Activated CD4-positive, CD25-positive, alpha-beta regulatory T cell (primary cell): Measurements from ENCODE around the gene FKRP.
"Not testable (repeated sequence)": the region's sequence is repeated elsewhere in the genome, so short reads cannot be mapped to it uniquely, and the experiment has no call there.

Source experiments
- DNase-seq, 4 experiments: peaks; one replicate each; lab custom pipeline; 2025; lab: John Stamatoyannopoulos, UW

FKRP gene

DNA sequence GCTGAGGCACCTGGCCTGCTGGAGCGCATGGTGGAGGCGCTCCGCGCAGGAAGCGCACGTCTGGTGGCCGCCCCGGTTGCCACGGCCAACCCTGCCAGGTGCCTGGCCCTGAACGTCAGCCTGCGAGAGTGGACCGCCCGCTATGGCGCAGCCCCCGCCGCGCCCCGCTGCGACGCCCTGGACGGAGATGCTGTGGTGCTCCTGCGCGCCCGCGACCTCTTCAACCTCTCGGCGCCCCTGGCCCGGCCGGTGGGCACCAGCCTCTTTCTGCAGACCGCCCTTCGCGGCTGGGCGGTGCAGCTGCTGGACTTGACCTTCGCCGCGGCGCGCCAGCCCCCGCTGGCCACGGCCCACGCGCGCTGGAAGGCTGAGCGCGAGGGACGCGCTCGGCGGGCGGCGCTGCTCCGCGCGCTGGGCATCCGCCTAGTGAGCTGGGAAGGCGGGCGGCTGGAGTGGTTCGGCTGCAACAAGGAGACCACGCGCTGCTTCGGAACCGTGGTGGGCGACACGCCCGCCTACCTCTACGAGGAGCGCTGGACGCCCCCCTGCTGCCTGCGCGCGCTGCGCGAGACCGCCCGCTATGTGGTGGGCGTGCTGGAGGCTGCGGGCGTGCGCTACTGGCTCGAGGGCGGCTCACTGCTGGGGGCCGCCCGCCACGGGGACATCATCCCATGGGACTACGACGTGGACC is 10.1 kb downstream of the FKRP start:
- DNase-seq, result no peak

- DNase-seq, result no peak
These were observed 10.7 kb downstream of the FKRP start for GRCh38 chr19:46756544-46756888.

DNA sequence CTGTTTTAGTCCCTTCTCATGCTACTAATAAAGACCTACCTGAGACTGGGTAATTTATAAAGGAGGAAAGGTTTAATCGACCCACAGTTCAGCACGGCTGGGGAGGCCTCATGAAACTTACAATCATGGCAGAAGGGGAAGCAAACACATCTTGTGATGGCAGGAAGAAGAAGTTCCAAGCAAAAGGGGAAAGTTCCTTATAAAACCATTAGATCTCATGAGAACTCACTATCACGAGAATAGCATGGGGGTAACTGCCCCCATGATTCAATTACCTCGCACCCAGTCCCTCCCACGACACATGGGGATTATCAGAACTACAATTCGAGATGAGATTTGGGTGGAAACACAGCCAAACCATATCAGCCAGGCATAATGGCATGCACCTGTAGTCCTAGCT is 13.3 kb downstream of the FKRP start:
- no peak for DNase-seq

- no peak for DNase-seq
These were observed 14.0 kb downstream of the FKRP start for GRCh38 chr19:46759817-46760333.

DNA sequence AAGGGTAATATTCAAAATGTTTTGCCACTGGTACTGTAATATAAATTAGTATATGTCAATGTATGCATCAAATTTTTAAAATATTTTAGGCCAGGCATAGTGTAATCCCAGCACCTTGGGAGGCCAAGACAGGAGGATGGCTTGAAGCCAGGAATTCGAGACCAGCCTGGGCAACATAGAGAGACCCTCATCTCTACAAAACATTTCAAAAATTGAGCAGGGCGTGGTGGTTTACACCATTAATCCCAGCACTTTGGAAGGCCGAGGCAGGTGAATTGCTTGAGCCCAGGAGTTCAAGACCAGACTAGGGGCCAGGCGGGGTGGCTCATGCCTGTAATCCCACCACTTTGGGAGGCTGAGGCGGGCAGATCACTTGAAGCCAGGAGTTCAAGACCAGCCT is 14.5 kb downstream of the FKRP start:
- DNase-seq, result no peak

DNA sequence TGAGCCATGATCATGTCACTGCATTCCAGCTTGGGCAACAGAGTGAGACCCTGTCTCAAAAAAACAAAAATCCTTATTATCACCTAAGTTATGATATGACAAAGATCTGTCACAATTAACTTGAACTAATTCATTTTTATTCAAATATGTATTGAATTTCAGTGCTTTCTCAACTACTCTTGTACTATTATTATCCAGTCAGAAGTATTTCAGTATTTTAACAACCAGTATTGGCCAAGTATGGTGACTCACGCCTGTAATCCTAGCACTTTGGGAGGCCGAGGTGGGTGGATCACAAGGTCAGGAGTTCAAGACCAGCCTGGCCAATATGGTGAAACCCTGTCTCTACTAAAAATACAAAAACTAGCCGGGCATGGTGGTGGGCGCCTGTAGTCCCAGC is 15.0 kb downstream of the FKRP start:
- DNase-seq, result not testable (repeated sequence)

GRCh38 chr19:46761418-46761831 is 15.6 kb downstream of the FKRP start:
- DNase-seq, result no peak

DNA sequence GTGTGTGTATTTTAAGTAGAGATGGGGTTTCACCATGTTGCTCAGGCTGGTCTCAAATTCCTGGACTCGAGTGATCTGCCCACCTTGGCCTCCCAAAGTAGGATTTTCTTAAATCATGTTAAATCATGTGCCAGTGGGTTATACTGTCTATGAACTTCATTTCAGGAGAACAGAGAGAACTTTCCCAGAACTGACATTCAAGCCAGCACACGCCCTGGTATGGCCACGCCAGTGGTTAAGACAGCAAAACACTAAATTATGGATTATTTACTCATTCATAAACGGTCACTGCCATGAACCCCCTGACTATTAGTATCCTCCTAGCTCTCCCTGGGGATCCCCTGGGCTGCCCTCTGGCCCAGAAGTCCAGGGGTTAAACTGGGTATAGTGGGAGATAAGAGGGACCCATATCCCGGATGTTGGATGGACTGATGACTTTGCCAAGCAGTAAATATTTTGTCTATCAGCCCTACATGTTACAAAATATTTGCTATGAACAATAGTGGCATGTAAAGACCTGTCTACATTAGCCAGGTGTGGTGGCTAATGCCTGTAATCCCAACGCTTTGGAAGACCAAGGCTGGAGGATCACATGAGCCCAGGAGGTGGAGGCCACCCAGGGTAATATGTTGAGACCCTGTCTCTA is 16.5 kb downstream of the FKRP start:
- DNase-seq, result no peak

- DNase-seq, result no peak
These were observed 19.0 kb downstream of the FKRP start for GRCh38 chr19:46764817-46765291.

DNA sequence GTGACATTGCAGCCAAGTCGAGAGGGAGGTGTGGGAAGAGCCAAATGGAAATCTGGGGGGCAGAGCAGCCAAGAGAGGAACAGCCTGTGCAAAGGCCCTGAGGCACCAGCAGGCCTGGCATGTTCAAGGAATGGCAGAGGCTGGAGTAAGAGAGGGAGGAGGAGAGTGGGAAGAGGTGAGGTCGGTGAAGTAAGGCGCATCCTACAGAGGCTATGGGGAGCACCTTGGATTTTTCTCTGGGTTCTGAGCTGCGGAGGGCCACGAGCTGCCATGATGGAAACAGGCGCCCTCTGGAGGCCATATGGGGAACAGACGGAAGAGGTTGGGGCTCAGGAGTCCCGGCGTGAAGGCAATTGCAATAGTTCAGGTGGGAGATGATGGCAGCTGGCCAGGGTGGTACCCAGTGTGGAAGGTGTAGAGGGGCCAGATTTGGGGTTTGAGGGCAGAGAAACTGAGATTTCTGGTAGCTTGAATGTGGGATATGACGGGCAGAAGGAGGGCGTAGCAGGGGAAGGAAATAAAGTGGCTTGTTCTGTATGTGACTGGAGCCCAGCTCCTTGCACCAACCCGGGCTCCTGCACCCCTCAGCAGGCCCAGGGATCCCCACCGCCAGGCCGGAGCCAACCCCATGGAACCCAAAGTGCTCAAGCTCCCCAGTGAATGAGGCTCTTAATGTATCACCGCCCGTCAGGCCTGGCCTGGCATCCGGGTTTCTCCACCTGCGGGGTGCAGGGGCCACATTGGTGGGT is 20.9 kb downstream of the FKRP start:
- DNase-seq, result peak in 2 of 4 experiments; percentile 29 to 34

DNA sequence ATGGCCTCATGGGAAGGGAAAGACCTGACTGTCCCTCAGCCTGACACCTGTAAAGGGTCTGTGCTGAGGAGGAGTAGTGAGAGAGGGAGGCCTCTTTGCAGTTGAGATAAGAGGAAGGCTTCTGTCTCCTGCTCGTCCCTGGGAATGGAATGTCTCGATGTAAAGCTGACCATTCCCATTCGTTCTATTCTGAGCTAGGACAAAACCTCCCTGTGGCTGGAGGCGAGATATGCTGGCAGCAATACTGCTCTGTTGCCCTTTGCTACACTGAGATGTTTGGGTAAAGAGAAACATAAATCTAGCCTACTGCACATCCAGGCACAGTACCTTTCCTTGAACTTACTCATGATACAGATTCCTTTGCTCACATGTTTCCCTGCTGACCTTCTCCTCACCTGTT is 22.9 kb downstream of the FKRP start:
- DNase-seq, result not testable (repeated sequence)

DNA sequence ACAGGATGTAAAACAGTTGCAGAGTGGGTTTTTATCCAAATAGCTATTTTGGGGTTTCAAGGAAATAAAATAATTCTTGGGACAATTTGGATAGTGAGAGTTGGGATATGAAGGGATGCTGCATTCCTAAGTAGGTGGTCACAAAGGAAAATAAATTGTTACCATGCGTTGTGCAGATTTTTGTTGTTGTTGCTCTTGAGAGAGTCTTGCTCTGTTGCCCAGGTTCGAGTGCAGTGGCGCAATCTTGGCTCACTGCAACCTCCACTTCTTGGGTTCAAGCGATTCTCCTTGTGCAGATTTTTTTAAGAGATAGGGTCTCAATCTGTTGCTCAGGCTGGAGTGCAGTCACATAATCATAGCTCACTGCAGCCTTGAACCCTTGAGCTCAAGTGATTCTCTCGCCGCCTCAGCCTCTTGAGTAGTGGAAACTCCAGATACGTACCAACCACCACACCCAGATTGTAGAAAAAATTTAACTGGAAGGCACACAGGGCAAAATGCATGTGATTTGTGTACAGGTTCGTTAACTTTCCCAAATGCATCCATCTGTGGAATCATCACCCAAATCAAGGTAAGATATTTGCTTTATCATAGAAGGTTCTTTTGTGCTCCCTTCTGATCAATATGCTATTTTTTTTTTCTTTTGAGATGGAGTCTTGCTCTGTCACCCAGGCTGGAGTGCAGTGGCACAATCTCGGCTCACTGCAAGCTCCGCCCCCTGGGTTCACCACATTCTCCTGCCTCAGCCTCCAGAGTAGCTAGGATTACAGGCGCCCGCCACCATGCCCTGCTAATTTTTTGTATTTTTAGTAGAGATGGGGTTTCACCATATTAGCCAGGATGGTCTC is 26.5 kb downstream of the FKRP start:
- DNase-seq, result no peak

DNA sequence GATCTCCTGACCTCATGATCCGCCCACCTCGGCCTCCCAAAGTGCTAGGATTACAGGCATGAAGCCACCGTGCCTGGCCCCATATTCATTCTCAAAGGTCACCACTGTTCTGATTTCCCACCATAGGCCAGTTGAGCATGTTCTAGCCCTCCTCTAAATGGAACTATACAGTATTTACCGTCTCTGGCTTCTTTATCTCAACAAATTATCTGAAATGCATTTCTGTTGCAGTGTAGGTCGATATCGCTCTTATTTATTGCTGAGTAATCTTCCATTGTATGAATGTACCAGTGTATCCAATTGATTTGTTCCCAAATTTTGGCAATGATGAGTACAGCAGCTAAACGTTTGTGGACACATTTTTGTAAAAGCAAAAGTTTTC is 27.2 kb downstream of the FKRP start:
- no peak for DNase-seq

GRCh38 chr19:46775642-46776258 is 29.9 kb downstream of the FKRP start:
- DNase-seq, result no peak

GRCh38 chr19:46776927-46777911 is 31.4 kb downstream of the FKRP start:
- DNase-seq, result no peak

- DNase-seq, result not testable (repeated sequence)
These were observed 32.2 kb downstream of the FKRP start for GRCh38 chr19:46777956-46778645.

- DNase-seq, result no peak
These were observed 36.6 kb downstream of the FKRP start for GRCh38 chr19:46782355-46783019.

- DNase-seq, result no peak
These were observed 37.8 kb downstream of the FKRP start for GRCh38 chr19:46783670-46784069.
